Activated B cell treated with CpG ODN at 0.5 μM for 24 hours (primary cell): ENCODE results near the gene GAD2. TPM values are rescaled to one million over a fixed set of nuclear protein-coding genes. Genes with fewer than 3 reads are reported as not detected.
A peak's percentile ranks its signal among the peaks of the same experiment; 100 is the strongest.

Experiments
- ATAC-seq: fragments of 200-7000 bp; cut with Tn5 transposase; one replicate; pipeline ENCODE4 v1.10.0; 2021; ENCODE audit warnings: low read depth, mild to moderate bottlenecking, moderate library complexity
- CTCF ChIA-PET: fragments of 350-600 bp; sonication (Branson Sonifier 250); formaldehyde crosslinking; loops from one replicate; lab custom pipeline; 2021; ENCODE audit warnings: antibody characterized with exemption; lab: Charles Lee
- POLR2A ChIA-PET: fragments of 350-600 bp; sonication (Branson Sonifier 250); formaldehyde crosslinking; loops from one replicate; lab custom pipeline; 2021; ENCODE audit warnings: antibody characterized with exemption; lab: Charles Lee
- DNase-seq: peaks from one replicate; pipeline ENCODE4 v3.0.0; 2022
- H3K27ac Mint-ChIP-seq: one replicate; pipeline ENCODE4 v1.8.0; 2020; ENCODE audit warnings: mixed read lengths
- H3K27me3 Mint-ChIP-seq: one replicate; pipeline ENCODE4 v1.8.0; 2021; ENCODE audit warnings: mixed read lengths
- H3K36me3 Mint-ChIP-seq: one replicate; pipeline ENCODE4 v1.8.0; 2021; ENCODE audit warnings: low read depth, mixed read lengths
- H3K4me1 Mint-ChIP-seq: one replicate; pipeline ENCODE4 v1.8.0; 2021; ENCODE audit warnings: mixed read lengths
- H3K4me3 Mint-ChIP-seq: one replicate; pipeline ENCODE4 v1.8.0; 2020; ENCODE audit warnings: mild to moderate bottlenecking, mixed read lengths
- H3K9me3 Mint-ChIP-seq: one replicate; pipeline ENCODE4 v1.8.0; 2020; ENCODE audit warnings: mixed read lengths
- intact Hi-C: fragments of 100-400 bp; cut with micrococcal nuclease; formaldehyde crosslinking; loops from one replicate; pipeline ENCODE4 v1.15.1; 2024
- total RNA-seq: library from RNA; stranded (reverse); gene quantifications from 2 replicates; pipeline ENCODE4 v1.2.3, GENCODE V29; 2022
- TF ChIP-seq, protein P1 (sequence below): fragments of 200-600 bp; IDR thresholded peaks from one replicate; pipeline ENCODE4 v1.8.0; 2022; ENCODE audit warnings: antibody characterized with exemption, mild to moderate bottlenecking

The GAD2 gene
- total RNA-seq, 1 donor from 2014 or later = not detected

DNA sequence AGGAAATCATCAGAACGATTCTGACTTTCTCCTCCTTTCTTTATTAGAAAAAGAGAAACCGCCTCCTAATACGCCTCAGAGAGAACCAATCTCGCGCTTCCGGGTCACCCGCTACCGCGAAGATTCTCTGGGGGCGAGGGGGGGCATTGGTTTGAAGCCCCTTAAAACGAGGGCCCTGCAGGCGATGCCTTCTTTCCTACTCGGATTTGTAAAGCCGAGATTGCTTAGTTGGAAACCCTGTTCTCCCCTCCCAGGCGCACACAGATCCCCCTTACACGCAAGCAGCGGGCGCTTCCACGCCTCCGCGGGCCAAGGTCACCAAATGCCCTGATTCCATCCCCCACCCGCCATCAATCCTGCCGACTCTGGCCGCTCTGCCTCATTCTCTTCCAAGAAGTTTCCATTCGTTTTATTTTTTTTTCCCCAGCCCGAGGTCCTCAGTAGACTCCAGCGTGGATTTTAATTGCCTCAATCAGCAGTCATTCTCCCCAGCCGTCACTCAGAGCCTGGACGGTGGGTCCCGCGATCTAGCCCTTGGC is 1.1 kb upstream of the GAD2 start:
- DNase-seq = no peak
- ChIA-PET POLR2A (no interaction called here), CTCF (no interaction called here)
- intact Hi-C loops = loop anchor here (10.0 kb wide), 1 partner anchor 1529 kb away; the partner anchor contains the start of gene MKX
- Mint-ChIP-seq H3K27me3 (peaks cover 67% of the 10 kb centered on the region), H3K4me1 (peaks cover 39% of the 10 kb centered on the region), H3K27ac (no peak overlapping the region), H3K9me3 (no peaks in the 10 kb centered on the region), H3K36me3 (no peaks in the 10 kb centered on the region), H3K4me3 (peak overlapping the region; percentile 55)
- TF ChIP-seq, protein P1, sequence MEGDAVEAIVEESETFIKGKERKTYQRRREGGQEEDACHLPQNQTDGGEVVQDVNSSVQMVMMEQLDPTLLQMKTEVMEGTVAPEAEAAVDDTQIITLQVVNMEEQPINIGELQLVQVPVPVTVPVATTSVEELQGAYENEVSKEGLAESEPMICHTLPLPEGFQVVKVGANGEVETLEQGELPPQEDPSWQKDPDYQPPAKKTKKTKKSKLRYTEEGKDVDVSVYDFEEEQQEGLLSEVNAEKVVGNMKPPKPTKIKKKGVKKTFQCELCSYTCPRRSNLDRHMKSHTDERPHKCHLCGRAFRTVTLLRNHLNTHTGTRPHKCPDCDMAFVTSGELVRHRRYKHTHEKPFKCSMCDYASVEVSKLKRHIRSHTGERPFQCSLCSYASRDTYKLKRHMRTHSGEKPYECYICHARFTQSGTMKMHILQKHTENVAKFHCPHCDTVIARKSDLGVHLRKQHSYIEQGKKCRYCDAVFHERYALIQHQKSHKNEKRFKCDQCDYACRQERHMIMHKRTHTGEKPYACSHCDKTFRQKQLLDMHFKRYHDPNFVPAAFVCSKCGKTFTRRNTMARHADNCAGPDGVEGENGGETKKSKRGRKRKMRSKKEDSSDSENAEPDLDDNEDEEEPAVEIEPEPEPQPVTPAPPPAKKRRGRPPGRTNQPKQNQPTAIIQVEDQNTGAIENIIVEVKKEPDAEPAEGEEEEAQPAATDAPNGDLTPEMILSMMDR = no peak
- ATAC-seq = no peak

DNA sequence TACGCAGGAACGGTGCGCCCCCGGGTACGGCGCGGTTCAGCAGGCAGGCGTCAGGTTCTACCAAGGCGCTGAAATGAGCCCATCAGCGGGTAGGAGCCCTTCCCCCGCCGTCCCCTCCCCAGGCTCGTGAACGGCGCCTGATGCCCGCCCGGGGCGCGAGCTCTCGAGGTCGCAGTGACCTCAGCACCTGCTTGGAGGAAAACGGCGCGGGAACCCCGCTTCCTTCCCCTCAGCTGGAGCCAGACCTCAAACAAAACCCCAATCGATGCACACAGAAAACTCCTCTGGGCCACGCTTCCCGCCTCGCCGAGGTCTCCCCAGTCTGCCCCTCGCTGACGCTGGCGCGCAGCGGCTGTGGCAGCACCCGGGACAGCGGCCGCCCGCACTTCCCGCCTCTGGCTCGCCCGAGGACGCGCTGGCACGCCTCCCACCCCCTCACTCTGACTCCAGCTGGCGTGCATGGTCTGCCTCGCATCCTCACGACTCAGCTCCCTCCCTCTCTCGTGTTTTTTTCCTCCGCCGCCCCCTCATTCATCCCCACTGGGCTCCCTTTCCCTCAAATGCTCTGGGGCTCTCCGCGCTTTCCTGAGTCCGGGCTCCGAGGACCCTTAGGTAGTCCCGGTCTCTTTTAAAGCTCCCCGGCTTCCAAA is 514 bp upstream of the GAD2 start:
- TF ChIP-seq, protein P1 = no peak
- Mint-ChIP-seq H3K36me3 (no peaks in the 10 kb centered on the region), H3K4me3 (peak overlapping the region; percentile 55), H3K9me3 (no peaks in the 10 kb centered on the region), H3K4me1 (peaks cover 39% of the 10 kb centered on the region), H3K27ac (no peak overlapping the region), H3K27me3 (peaks cover 71% of the 10 kb centered on the region)
- ChIA-PET CTCF (interaction anchor here (0.7 kb wide), 1 partner anchor 341 kb away, joined by 3 read pairs; no protein-coding TSS in a partner anchor), POLR2A (no interaction called here)
- DNase-seq (no peak), ATAC-seq (peak; percentile 28)
- intact Hi-C loops = loop anchor here (10.0 kb wide), 1 partner anchor 1529 kb away; the partner anchor contains the start of gene MKX

DNA sequence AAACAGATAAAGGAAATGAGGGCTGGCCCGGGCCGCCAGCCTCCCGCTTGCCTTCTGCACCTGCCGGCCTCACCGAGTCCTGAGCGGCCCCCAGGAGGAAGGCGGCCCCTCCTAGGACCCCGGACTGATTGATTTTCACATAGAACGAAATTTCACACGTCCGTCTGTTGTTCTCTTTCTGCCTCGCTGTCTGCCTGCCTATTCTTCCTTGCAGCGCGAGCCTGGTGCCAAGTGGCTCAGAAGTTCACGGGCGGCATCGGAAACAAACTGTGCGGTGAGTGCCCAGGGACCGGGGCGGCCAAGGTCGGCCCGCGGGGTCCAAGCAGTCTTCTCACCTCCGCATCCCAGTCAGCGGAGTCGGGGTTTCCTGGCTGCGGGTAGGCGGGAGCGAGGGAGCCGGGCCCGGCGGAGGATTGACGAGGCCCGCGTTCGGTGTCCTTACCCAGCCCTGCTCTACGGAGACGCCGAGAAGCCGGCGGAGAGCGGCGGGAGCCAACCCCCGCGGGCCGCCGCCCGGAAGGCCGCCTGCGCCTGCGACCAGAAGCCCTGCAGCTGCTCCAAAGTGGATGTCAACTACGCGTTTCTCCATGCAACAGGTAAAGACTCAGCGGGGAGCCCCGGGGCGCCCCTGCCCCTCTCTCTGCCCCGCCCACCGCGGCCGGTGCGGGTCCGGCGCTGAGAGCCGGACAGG is 967 bp downstream of the GAD2 start:
- Mint-ChIP-seq H3K9me3 (no peaks in the 10 kb centered on the region), H3K4me1 (peaks cover 39% of the 10 kb centered on the region), H3K36me3 (no peaks in the 10 kb centered on the region), H3K27ac (no peak overlapping the region), H3K4me3 (peak overlapping the region; percentile 32), H3K27me3 (peaks cover 76% of the 10 kb centered on the region)
- ATAC-seq (no peak), DNase-seq (no peak)
- intact Hi-C loops = loop anchor here (10.0 kb wide), 1 partner anchor 1527 kb away; the partner anchor contains the start of gene MKX
- CTCF ChIA-PET = no interaction called here
- TF ChIP-seq, protein P1 = no peak
- POLR2A ChIA-PET = no interaction called here

DNA sequence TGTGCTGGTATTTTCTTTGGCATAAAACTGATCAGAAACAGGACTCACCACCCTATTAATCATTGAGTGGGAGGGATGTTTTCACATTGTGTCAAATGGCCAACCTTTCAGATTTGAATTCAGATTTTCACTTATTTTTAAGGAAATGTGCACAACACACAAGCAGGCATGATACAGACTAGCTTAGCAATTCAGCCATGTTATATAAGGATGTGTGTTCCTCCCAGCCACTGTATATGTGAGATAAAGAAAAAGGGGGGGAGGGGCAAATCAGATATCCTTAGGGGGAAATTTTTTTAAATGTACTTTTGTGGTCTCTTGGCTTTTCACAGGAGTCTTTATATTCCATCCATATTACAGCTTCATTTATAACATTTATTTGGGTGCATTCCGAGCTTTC is 3.1 kb downstream of the GAD2 start:
- Mint-ChIP-seq H3K4me3 (no peak overlapping the region), H3K9me3 (no peaks in the 10 kb centered on the region), H3K36me3 (no peaks in the 10 kb centered on the region), H3K27ac (no peak overlapping the region), H3K27me3 (peaks cover 72% of the 10 kb centered on the region), H3K4me1 (peaks cover 35% of the 10 kb centered on the region)
- ChIA-PET POLR2A (no interaction called here), CTCF (no interaction called here)
- intact Hi-C loops = loop anchor here (10.0 kb wide), 1 partner anchor 1525 kb away; the partner anchor contains the start of gene MKX
- no peak for DNase-seq
- TF ChIP-seq, protein P1 = no peak
- ATAC-seq = no peak

DNA sequence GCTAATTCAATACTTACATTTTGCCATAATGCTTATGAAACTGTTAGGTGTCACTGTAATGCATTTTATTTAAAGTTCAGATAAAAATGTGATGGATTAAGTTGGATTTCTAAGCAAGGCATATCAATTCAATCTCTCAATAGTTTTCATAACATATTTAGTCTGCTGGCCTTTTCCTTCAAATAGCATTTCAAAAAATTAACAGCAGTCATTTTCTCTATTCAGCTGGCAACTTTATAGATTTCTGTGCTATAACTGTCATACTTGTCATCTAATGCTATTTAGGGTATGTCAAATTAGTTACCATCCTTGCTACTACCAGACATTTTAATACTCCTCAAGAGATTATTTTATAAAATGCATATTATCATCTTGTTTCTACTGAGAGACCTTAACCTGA is 4.3 kb downstream of the GAD2 start:
- Mint-ChIP-seq H3K4me1 (peaks cover 23% of the 10 kb centered on the region), H3K27ac (no peak overlapping the region), H3K36me3 (no peaks in the 10 kb centered on the region), H3K27me3 (peaks cover 71% of the 10 kb centered on the region), H3K9me3 (no peaks in the 10 kb centered on the region), H3K4me3 (no peak overlapping the region)
- ChIA-PET CTCF (no interaction called here), POLR2A (no interaction called here)
- no peak for ATAC-seq
- TF ChIP-seq, protein P1 = no peak
- no peak for DNase-seq
- intact Hi-C loops = no loop called here
